HG03066 (cell line): ENCODE data around the gene ITPRID1.
"Not testable (repeated sequence)": the region's sequence is repeated elsewhere in the genome, so short reads cannot be mapped to it uniquely, and the experiment has no call there.

ENCODE experiments used
- ATAC-seq: cut with Tn5 transposase; IDR thresholded peaks from one replicate; pipeline ENCODE4 v1.9.1; 2021; ENCODE audit warnings: low read depth; ENCODE audit not compliant: unreplicated experiment

The ITPRID1 gene

GRCh38 chr7:31513790-31514189, at the start of gene ITPRID1:
ITPRID1 (plus strand) TSS chr7:31514090; CDS start chr7:31553025, 38,935 bp downstream.
- ATAC-seq = no peak

GRCh38 chr7:31464601-31465000, 49.3 kb upstream of the ITPRID1 start:
- ATAC-seq = no peak

GRCh38 chr7:31465285-31465684, 48.6 kb upstream of the ITPRID1 start:
- ATAC-seq = no peak

- no peak for ATAC-seq
These were observed 47.9 kb upstream of the ITPRID1 start for GRCh38 chr7:31466036-31466435.

DNA sequence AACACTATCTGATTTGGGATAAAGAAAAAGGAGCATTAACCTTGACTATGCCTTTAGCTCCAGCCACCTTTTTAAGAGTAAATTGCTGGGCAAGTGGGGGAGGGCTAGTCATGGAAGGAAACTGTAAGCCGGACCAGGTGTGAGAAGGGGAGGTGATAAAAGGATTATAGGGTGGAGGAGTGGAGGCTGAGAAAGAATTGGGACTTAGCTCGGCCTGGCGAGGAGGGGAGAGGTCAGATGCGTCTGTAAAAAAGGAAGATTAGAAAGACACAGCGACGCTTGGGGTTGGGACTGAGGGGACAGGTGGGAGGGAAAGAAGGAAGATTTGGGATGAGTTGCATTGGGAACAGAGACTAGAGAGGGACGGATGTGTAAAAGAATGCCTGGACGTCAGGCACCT, 43.0 kb upstream of the ITPRID1 start:
- ATAC-seq = not testable (repeated sequence)

- ATAC-seq = no peak
These were observed 38.5 kb upstream of the ITPRID1 start for GRCh38 chr7:31475368-31475767.

GRCh38 chr7:31476073-31476745, 37.7 kb upstream of the ITPRID1 start:
- ATAC-seq = no peak

GRCh38 chr7:31476941-31477677, 36.8 kb upstream of the ITPRID1 start:
- ATAC-seq = no peak

DNA sequence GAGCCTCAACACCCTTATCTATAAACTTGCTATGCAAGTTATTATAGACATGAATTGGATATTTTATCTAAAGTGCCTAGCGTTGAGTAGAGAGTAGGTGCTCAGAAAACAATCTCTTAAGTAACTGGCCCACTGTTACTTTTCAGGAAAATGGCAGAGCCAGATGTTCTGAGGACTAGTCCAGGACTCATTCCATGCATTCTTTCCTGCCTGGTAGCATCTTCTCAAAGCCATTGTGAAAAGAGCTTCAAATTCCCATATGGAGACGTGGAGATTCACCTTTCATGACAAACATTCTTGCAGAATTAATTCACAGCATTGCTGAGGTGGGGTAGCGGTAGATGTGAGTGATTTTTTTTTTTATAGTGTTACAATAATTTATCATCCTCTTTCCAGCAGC, 35.9 kb upstream of the ITPRID1 start:
- ATAC-seq = no peak

- ATAC-seq = peak; percentile 86
These were observed 35.2 kb upstream of the ITPRID1 start for GRCh38 chr7:31478721-31479120.

DNA sequence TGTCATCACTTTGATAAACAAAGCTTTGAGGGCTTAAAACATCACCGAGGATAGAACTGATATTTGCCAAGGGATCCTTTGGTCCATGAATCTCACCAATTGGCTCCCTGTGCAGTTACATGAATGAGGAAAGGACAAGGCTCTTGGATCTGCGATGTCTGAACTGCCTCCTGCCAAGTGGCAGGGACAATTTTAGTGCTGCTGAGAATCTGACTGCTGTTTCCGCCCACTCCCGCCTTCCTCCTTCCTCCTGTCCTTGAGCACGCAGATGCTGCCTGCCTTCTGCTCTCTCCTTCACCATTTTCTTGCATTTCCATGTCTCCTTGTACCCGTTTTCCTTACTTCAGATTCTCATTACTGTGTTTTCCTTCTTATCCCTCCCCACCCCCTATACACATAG, 26.8 kb upstream of the ITPRID1 start:
- no peak for ATAC-seq

GRCh38 chr7:31487476-31487875, 26.4 kb upstream of the ITPRID1 start:
- no peak for ATAC-seq

GRCh38 chr7:31488562-31489203, 25.2 kb upstream of the ITPRID1 start:
- ATAC-seq = peak; percentile 97

DNA sequence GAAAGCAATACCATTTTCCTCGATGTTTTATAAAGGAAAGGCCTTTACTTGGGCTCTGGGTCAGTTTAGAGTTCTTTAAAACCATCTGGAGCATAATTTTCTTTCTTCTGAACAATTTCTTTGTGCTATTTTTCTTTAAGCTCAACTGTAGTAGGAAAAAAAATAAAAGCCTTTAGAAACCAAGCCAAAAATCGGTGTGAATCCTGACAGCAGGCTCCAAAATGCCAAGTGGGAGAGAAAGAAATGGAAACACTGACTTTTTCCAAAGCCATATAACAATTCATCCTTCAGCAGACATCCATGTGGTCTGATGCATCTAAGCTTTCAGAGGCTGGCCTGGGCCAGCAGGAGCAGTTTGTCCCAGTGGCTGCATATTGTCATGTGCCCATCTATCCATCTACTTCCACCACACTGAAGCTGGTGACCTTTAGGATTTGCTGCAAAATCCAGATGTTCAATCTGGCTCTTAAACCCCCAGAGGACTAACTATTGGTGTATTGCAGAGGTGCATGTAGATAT, 23.0 kb upstream of the ITPRID1 start:
- no peak for ATAC-seq

- no peak for ATAC-seq
These were observed 21.8 kb upstream of the ITPRID1 start for GRCh38 chr7:31492086-31492485.

DNA sequence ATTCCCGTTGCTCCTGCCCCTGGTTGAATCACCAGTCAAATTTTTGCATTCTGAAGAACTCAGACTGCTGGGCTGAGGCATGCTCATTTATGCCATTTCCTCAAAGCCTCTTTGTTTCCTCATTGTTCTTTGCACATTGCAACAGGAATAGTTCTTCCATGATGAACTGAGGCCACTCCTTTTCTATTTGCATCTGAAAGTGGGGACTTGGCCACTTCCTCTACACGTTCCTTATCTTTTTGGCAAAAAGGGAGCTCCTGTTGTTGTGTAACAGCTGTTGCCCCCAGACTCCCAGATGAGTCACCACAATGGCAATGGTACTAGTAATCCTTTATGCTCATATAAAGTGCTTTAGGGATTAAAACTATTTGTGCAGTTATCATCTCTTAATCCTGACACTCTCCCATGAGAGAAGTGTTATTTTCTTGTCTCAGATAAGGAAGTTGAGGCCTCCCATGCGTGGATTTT, 20.1 kb upstream of the ITPRID1 start:
- no peak for ATAC-seq

DNA sequence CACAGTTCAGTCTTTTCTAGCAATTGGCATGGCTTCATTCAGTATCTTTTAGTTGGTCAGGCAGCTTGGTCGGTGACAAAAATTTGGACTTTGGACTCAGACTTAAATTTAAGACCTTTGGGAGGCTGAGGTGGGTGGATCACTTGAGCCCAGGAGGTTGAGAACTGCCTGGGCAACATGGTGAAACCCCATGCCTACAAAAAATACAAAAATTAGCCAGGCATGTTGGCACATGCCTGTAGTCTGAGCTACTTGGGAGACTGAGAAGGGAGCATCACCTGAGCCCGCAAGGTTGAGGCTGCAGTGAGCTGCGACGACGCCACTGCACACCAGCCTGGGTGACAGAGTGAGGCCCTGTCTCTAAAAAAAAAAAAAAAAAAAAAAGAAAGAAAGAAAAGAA, 19.5 kb upstream of the ITPRID1 start:
- ATAC-seq = no peak

GRCh38 chr7:31495653-31496052, 18.2 kb upstream of the ITPRID1 start:
- no peak for ATAC-seq

DNA sequence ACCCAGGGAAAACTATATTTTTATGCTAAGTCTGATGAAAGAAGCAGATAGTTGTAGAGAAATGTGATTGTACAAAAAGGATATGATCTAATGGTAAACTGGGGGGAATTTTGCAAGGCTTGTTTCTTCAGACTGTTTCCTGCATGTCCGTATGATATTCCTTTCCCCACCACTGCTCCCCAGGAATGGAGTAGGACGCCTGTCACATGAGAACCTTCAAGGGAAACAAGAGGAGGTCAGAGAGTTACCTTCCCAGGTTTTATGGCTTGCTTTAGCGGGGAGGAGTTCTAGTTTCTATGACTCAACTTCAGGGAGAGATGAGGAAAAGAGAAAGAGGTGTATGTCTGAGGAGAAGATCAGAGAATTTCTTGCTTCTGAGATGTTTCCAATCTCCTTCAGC, 16.4 kb upstream of the ITPRID1 start:
- ATAC-seq = no peak

DNA sequence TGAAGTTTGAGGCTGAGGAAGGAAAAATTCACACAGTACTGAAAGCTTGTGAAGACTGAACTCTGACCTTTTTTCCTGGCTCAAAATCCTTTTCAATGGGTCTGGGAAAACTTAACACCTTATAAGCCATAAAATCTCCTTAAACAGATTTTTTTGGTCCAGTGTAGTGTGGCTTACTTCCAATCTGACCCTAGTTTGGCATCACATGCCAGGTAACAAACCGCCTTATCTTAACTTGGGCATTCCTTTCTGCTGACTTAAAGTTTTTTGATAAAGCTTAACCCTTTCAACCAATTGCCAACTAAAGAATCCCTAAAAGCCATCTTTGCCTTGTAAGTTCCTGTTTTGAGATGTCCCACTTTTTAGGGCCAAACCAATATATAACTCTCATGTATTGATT, 13.2 kb upstream of the ITPRID1 start:
- ATAC-seq = no peak

DNA sequence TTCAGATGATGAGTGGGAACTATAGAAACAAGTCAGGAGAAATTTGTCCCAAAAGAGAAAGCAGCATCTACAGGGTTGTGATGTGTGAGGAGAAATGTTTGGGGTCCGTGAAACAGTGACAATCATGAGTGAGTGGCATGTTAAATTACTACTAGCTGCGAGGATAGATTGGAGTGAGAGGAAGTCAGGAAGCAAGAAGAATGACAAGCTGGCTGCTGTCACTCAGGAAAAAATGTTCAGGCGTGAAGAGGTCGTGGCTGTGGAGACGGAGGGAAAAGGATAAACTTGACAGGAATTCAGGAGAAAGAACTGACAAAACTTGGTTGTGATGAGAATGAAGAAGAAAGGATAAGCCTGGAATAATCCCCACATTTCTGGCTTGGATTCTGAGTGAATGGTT, 5.1 kb upstream of the ITPRID1 start:
- no peak for ATAC-seq
